GM18520 (cell line): Measurements from ENCODE around the gene CNNM1.

Experiments used
- ATAC-seq: cut with Tn5 transposase; IDR thresholded peaks from one replicate; pipeline ENCODE4 v1.9.1; 2021; ENCODE audit not compliant: unreplicated experiment

CNNM1 gene

GRCh38 chr10:99443500-99443899, 114.3 kb downstream of the CNNM1 start:
- no peak for ATAC-seq
